GM18517 (cell line): Measurements from ENCODE around the gene WASF1.
"Not testable (repeated sequence)": the region's sequence is repeated elsewhere in the genome, so short reads cannot be mapped to it uniquely, and the experiment has no call there.

ENCODE experiments used
- ATAC-seq: cut with Tn5 transposase; IDR thresholded peaks from one replicate; pipeline ENCODE4 v1.9.1; 2021; ENCODE audit warnings: mild to moderate bottlenecking, moderate library complexity; ENCODE audit not compliant: unreplicated experiment

The WASF1 gene

DNA sequence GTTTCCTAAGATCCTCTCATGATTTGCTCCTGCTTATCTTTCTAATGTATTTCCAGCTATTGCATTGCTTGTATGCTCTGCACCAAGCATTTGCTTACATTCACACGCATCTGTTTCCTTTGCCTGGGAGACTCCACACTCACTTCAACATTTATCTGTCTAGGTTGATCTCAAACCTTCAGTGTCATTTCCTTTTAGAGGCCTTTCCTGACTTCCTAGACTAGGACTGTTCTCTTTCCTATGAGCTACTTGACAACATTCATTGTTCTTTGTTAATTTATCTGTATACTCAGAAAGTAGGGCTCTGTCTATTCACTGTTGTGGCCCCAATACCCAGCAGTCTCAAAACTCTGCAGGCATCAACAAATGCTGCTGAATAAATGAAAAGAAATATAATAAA lies 84.4 kb downstream of the WASF1 start:
- ATAC-seq, result no peak

DNA sequence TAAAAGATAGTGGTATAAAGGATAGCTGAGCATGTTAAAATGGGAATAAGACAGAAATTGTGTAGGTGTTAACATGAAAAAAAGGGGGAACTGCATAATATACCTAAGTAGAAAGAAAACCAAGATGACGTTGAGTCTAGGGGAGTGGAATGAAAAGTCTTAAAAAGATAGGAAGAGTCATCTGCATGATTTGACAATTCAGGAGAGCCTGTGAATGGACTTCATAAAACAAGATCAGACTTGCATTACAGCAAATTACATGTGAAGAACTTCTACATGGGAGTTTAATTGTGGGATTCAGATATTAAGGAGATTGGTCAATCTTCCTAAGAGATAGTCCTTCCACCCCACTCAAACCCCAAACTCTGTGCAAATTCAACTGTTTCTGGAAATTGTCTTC lies 85.5 kb downstream of the WASF1 start:
- ATAC-seq, result no peak

DNA sequence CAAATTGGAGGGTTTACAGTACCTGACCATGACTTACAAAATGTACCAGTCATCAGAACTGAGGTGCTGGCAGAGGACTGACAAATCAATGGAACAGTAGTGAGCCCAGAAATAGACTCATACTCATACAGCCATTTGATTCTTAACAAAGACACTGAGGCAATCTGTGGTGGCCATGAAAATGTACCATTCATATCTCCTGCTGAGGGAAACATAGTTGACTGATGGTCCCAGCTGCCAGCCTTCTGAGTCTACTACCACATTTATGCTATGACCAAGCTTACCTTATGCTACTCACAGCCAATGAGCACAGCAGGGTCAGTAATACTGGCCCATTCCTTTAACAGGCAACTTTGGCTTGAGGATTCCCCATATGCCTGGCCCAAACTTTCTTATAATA lies 88.6 kb downstream of the WASF1 start:
- no peak for ATAC-seq

DNA sequence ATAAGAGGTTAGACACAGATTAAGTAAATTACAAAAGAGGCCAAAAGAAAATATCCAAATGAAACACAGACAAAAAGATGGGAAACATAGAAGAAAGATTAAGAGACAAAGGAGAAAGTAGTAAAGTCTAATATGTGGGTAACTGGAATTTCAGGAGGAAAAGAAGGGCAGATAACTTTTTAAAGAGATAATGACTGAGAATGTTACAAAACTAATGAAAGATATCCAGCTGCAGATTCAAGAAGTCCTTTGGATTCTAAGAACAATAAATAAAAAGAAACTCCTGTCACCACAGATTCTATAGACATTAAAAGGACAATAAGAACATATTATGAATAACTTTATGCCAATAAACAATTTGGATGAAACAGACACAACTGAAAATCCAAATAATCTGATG lies 90.1 kb downstream of the WASF1 start:
- no peak for ATAC-seq

DNA sequence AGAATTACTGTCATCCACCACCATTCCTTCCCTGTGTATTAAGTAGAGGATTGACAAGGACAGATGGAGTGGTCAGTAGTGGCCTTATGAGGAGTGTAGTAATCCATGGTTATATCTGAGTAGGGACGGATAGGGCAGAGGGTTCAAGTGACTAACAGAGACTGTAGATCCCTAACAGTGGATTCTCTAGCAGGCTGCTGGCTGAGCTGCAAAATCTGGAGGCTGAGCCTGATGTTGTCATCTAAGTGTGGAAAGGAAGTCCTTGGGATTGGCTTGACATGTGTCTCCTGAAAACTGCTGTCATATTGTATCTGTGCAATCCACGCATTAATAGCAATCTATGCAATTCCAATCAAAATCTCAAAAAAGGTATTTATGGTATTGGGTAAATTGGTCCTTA lies 94.2 kb downstream of the WASF1 start:
- ATAC-seq, result no peak

DNA sequence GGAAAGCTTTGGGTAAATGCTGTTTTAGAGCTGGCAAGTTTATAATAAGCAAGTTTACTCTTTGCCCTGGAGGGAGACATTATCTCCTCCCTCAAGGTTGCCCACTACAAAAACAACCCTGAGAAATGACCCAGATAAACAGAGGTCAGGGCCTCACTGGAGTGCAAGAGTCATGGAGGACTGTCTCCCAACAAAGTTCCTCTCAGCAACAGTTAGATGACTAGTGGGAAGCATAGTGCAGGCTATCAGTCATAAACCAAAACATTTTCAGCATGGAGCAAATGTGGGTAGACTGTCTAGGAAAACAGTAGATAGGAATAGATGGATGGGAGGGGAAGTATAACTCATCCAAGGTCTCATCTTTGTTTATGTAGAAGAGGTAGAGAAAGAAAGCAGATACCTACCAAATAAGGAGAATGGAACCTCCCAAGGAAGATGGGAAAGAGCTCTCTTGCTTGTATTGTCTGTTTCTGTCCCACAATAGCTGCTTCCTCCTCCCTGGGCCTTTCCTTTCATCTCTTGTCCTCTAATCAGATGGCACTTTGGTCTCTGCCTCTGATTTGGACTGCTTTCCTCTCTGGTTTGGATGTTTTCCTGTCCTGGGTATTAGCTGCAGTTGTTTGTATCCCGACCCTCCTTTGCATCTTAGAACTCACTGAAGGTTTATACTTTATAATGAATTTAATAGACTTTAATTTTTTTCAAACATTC lies 95.4 kb downstream of the WASF1 start:
- ATAC-seq, result no peak

DNA sequence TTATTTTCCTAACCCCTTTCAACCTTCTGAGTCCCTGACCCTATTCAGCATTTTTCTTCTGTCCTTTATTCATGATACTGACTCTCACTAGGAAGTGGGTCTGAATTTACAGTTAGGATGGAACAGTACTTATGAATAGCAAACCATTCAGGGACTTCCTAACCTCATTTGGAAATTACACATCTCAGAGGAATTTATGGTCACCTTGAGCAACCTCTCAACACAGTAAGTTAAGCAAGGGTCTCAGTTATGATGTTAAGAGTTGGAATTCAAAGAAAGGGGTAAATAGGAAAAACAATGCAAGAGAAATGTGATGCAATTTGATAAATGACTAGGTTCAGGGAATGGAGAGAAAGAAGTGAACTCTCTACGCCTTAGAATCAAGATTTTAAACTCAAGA lies 104.1 kb downstream of the WASF1 start:
- ATAC-seq, result no peak

DNA sequence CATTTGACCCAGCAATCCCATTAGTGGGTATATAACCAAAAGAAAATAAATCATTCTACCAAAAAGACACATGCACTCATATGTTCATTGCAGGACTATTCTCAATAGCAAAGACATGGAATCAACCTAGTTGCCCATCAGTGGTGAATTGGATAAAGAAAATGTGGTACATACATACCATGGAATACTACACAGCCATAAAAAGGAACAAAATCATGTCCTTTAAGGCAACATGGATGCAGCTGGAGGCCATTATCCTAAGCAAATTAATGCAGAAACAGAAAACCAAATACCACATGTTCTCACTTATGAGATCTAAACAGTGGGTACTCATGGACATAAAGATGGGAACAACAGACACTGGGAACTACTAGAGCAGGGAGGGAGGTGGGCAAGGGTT lies 106.0 kb downstream of the WASF1 start:
- not testable (repeated sequence) for ATAC-seq

DNA sequence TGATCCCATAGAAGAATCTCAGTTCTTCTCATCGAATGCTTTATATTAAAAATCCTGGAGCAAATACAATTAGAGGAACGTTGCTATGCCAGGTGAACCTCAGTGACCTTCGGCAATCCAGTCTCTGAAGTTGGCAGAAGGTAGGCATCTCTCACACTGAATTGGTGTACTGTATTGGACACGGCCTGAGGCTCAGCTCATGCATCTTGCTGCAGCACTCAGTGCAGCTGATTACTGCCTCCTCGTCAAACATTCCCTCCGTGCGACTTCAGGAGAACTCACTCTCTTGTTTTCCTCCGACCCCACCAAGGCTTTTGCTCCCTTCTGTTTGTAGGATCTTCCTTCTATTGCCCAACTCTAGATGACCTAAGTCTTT lies 110.9 kb downstream of the WASF1 start:
- ATAC-seq, result no peak

DNA sequence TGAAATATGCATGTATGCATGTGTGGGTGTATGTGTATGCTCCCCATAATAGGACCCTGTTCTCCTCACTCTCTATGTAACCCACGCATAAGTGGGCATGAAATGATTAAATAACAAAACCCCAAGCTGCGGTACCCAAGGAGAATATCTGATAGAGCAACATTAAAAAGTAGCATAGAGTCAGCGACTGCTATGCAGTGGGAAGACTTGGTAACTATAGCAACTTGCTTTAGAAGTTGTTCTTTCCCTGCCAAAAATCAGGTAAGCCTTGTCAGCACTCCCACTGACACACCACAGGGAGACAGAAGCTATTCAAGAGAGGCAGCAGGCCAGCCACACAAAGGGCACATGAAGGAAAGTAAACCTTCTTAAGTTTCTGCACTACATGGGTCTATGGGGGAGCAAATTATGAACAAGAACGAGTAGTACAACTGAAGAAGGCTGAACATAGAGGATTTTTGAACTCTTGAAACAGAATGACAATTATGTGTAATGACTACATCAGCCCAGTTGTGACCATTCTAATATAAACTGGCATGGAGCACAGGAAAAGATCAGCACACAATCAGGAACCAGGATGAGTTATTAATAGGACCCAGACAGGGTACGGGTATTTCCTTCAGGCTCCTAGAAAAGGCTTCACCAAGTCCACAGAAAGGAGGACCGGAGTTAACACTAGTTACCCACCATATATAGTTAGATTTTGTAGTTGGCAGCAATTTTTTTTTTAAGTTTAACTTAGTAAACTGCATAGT lies 111.5 kb downstream of the WASF1 start:
- ATAC-seq, result no peak

DNA sequence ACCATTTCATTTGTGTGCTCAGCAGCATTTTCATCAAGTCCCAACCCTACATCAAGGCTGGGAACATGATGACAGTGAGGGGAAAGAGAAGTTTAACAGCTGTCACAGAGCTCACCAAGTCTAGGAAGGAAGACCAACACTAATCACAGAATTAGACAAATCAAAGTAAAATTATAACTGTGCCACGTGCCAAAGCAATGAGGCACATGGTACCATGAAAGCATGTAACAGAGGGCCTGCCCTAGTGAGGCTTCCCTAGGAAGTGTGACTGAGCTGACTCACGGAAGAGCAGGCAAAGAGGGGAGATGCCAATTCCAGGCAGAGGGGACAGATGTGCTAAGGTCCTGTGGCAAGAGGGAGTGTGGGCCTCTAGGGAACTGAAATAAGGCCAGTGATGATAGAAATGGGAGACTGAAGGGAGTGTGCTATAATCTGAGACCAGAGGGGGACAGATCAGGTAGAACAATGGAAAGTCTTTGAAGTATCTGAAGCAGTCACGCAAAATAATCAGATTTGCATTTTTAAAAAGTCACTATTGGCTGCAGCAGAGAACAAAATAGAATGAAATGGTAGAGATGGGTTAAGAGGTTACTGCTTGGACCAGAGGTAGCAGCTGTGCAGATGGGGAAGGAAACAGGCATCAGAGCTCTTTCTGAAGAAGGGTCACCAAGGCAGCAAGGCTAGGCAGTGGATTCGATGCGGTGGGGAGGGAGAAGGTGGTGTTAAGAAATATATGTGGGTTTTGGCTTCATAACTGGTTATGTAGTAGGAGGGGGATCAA lies 114.5 kb downstream of the WASF1 start:
- no peak for ATAC-seq

DNA sequence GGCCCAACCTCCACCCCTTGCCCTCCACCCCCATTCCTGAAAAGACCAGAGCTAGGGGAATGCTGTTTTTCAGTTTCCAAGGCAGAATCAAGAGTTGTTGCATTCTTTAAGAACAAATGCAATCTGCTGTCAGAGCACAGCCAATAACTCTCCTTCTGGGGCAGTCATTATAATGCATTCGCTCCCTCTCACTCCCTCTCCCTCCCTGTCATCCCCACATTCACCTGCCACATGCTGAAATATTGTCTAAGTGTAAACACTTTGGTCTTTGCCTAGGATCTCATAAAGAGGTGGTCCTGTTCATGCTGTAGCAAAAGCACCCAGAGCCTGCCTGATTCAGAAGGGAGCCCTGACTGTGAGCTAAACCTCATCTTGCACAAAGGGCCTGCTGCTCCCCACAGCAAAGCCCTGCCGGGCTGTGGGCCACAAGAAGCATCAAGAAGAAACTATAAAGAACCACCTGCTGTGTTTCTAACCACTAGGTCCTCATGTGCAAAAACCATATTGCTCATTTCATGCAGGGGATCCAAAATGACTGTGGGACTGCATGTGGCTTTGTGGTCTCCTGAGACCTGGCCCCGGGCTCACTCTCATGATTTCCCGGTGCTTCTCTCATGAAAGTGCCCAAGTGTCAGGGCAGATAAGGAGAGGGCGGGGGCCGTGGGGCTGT lies 115.7 kb downstream of the WASF1 start:
- no peak for ATAC-seq

DNA sequence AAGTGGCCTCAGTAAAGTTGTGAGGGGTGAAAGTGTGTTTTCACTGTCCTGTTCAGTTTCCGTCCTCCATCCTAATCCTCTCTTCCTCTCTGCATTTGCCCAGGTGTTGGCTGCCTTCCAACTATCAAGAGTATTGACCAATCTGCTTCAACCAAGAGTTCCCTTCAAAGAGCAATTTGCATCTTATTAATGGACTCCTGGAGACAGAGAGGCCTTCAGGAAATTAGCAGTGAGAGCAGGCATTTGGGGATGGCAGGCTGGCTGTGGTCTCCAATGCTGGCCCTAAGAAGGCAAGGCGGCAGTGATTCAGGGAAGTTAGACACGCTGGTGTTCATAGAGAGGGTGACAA lies 124.1 kb downstream of the WASF1 start:
- no peak for ATAC-seq

DNA sequence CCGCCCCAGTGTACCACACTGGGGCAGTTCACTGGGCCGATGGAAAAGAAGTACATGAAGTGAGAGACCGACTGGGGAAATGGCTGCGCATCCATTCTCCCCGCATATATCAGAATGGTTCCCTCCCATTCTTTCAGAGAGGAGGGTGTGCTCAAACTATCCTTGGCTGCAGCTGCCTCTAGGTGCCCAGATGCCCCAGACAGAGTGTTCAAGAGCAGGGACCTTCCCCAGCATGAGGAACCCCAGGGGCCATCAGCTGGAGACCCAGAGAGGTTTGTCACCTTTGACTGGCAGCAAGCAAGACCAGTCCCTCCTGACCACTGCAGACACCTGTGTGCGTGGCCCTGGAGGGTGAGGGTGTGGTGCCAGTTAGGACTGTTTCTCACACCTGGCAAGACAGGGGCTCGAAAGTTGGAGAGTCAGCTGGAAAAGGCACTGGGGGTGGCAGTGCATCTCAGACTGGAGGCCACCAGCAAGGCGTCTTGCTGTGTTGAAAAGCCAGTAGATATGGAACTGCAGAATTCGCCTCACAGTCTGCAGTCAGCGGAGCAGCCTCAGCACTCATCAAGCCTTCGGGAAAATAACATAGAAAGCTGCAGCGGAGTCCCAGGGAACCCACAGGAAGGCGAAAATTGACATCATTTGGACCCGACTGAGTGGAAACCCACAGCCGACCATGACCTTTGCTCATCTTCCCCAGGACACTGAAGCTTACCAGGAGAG lies 124.6 kb downstream of the WASF1 start:
- ATAC-seq, result no peak

DNA sequence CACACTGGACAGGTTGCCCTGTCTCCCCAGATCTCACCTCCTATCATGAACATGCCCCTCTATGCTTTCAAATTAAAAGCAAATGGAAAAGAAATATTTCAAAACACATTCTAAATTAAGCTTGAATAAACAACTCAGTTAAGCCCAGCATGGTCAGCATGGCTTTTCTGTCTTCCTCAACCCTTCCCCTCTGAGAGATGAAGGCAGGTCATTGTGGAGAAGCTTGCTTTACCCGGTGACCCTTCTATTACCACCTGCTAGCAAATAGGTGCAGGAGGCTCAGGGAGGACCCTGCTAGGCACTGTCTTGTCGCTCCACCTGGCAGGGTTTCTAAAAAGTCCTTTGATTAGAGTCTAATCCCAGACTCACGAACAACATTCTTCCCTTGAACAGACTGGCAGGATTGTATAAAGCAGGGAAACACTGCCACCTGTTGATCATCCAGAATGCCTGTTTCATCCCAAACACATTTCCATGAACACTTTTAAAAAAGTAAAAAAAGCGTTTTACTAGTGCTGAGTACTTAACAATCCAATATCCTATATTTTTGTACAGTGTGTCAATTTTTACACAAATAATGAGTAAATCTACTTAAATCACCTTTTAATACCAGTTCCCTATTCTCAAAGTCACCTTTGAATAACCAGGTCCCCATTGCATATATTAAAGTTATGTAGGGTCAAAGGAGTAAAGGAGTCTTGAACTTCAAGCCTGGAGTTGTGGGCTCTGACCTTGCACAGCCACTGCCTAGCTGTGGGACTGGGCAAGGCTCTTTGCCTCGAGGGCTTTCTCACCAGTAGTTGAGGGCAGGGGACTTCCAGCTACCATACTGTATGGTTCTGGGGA lies 125.9 kb downstream of the WASF1 start:
- no peak for ATAC-seq

DNA sequence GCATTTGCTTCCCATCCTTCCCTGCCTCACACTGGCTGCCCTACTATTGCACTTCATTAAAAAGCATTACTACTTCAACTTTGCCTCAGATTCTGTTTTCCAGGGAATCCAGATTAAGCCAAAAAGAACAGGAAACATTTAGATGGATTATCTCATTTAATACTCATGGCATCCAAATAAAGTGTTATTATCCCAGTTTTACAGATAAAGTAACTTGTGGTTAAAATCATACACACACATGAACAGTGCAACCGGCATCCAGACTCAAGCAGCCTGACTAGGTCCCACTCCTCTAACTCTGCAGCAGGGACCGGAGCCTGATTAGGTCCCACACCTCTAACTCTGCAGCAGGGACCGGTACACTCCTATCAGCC lies 129.0 kb downstream of the WASF1 start:
- no peak for ATAC-seq
